K562 (cell line): ENCODE data around the gene TIMM17B. TPM values are rescaled to one million over a fixed set of nuclear protein-coding genes. Genes with fewer than 3 reads are reported as not detected.

Experiments
- ADNP ChIP-seq: fragments of 200-800 bp; sonication (Bioruptor generic); IDR thresholded peaks from 2 replicates; pipeline ENCODE4 v1.6.1; 2016; ENCODE audit warnings: missing genetic modification characterization, missing compliant biosample characterization
- CC2D1A ChIP-seq: fragments of 450-650 bp; IDR thresholded peaks from 2 replicates; pipeline ENCODE4 v1.6.1; 2017; ENCODE audit warnings: mild to moderate bottlenecking
- DNMT1 ChIP-seq: fragments of 450-650 bp; IDR thresholded peaks from 2 replicates; pipeline ENCODE4 v1.6.1; 2016; ENCODE audit warnings: antibody characterized with exemption, mild to moderate bottlenecking
- KLF13 ChIP-seq: fragments of 450-650 bp; IDR thresholded peaks from 2 replicates; pipeline ENCODE4 v1.6.1; 2016; ENCODE audit warnings: missing genetic modification characterization, low read depth, mild to moderate bottlenecking, missing compliant biosample characterization, moderate library complexity, borderline replicate concordance
- KLF16 ChIP-seq: IDR thresholded peaks from 2 replicates; pipeline ENCODE4 v1.6.1; 2016; ENCODE audit warnings: antibody characterized with exemption
- MAFG ChIP-seq: fragments of 450-650 bp; conservative IDR thresholded peaks from 2 replicates; pipeline ENCODE4 v1.6.1; 2016; ENCODE audit warnings: missing genetic modification characterization, missing compliant biosample characterization
- MAFK ChIP-seq: IDR thresholded peaks from 2 replicates; pipeline ENCODE4 v1.6.1; 2011; ENCODE audit warnings: low read length, improper control_type of control experiment
- NCOR1 ChIP-seq: fragments of 450-650 bp; IDR thresholded peaks from 2 replicates; pipeline ENCODE4 v1.6.1; 2016; ENCODE audit warnings: mild to moderate bottlenecking, moderate library complexity
- NR1H2 ChIP-seq: sonication (generic); formaldehyde crosslinking; IDR thresholded peaks from 2 replicates; pipeline ENCODE4 v1.4.0; 2020; ENCODE audit warnings: mild to moderate bottlenecking, missing genetic modification reagents
- PRMT5 ChIP-seq: sonication (generic); formaldehyde crosslinking; IDR thresholded peaks from 2 replicates; pipeline ENCODE4 v1.5.0; 2020; ENCODE audit warnings: missing genetic modification reagents
- PURB ChIP-seq: sonication (generic); formaldehyde crosslinking; IDR thresholded peaks from 2 replicates; pipeline ENCODE4 v1.9.0; 2021; ENCODE audit warnings: low read depth, mild to moderate bottlenecking, missing genetic modification reagents
- RBBP5 ChIP-seq: fragments of 200-600 bp; sonication (generic); IDR thresholded peaks from 2 replicates; pipeline ENCODE4 v1.6.1; 2012; ENCODE audit warnings: borderline replicate concordance, mild to moderate bottlenecking, low read length, control low read depth, inconsistent platforms; ENCODE audit not compliant: insufficient read depth, poor library complexity, severe bottlenecking
- RBM14 ChIP-seq: fragments of 200-400 bp; formaldehyde crosslinking; IDR thresholded peaks from 2 replicates; pipeline ENCODE4 v1.6.1; 2018; ENCODE audit warnings: low read depth, mild to moderate bottlenecking, low read length, moderate library complexity, borderline replicate concordance; ENCODE audit not compliant: insufficient read depth
- RFX1 ChIP-seq: fragments of 450-650 bp; IDR thresholded peaks from 2 replicates; pipeline ENCODE4 v1.6.1; 2016; ENCODE audit warnings: mild to moderate bottlenecking, moderate library complexity
- SMAD1 ChIP-seq: fragments of 150-350 bp; IDR thresholded peaks from 2 replicates; pipeline ENCODE4 v1.6.1; 2014; ENCODE audit warnings: low read length, low read depth; ENCODE audit not compliant: partially characterized antibody
- SMARCC2 ChIP-seq: fragments of 450-650 bp; IDR thresholded peaks from 2 replicates; pipeline ENCODE4 v1.6.1; 2017; ENCODE audit warnings: antibody characterized with exemption, moderate library complexity, mild to moderate bottlenecking, low read depth
- SOX6 ChIP-seq: fragments of 450-650 bp; IDR thresholded peaks from 2 replicates; pipeline ENCODE4 v1.6.1; 2014; ENCODE audit warnings: mild to moderate bottlenecking
- U2AF2 ChIP-seq: fragments of 200-400 bp; formaldehyde crosslinking; optimal IDR thresholded peaks from 2 replicates; pipeline ENCODE3; 2017; ENCODE audit warnings: low read depth, mild to moderate bottlenecking, low read length
- XRCC5 ChIP-seq: fragments of 200-400 bp; formaldehyde crosslinking; IDR thresholded peaks from 2 replicates; pipeline ENCODE4 v1.6.1; 2017; ENCODE audit warnings: low read depth, mild to moderate bottlenecking, low read length
- ZNF253 ChIP-seq: fragments of 250-450 bp; sonication (Bioruptor Pico); conservative IDR thresholded peaks from 2 replicates; pipeline ENCODE4 v1.6.1; 2021; ENCODE audit warnings: mild to moderate bottlenecking
- ZNF41 ChIP-seq: fragments of 250-450 bp; sonication (Bioruptor Pico); conservative IDR thresholded peaks from 2 replicates; pipeline ENCODE4 v1.4.0; 2020; ENCODE audit warnings: mild to moderate bottlenecking
- ZNF431 ChIP-seq: sonication (generic); formaldehyde crosslinking; IDR thresholded peaks from 2 replicates; pipeline ENCODE4 v1.8.0; 2022; ENCODE audit warnings: mild to moderate bottlenecking, missing genetic modification reagents
- ZNF444 ChIP-seq: fragments of 250-450 bp; sonication (Bioruptor Pico); IDR thresholded peaks from 2 replicates; pipeline ENCODE4 v1.4.0; 2020; ENCODE audit warnings: mild to moderate bottlenecking, moderate library complexity
- ZNF57 ChIP-seq: fragments of 450-650 bp; formaldehyde crosslinking; IDR thresholded peaks from 2 replicates; pipeline ENCODE4 v1.4.0; 2020; ENCODE audit warnings: mild to moderate bottlenecking, moderate library complexity
- ZNF717 ChIP-seq: fragments of 250-450 bp; sonication (Bioruptor Pico); IDR thresholded peaks from 2 replicates; pipeline ENCODE4 v1.5.0; 2021
- ZZZ3 ChIP-seq: fragments of 450-650 bp; IDR thresholded peaks from 2 replicates; pipeline ENCODE4 v1.6.1; 2016; ENCODE audit warnings: antibody characterized with exemption, mild to moderate bottlenecking, moderate library complexity
- polyA plus RNA-seq, 8 experiments: library from polyadenylated mRNA; depleted of rRNA in 4 of 8; stranded (reverse) in 5 of 8; unstranded in 3 of 8; fragments of >200 nt; fragmentation: Nextera tagmentation in 2 of 8; fragmentation: Illumina TruSeq in 1 of 8; extraction: Ambion mirVana in 2 of 8; extraction: Trizol in 1 of 8; gene quantifications; 2 replicates each; pipeline versions ENCODE4 v1.2.1 to v1.2.3, GENCODE V29; 2011 to 2014; ENCODE audit warnings: inconsistent platforms in 1 of 8, missing spikeins in 1 of 8
- total RNA-seq, 7 experiments: library from RNA; depleted of rRNA in 6 of 7; stranded (reverse); fragments of >200 nt in 6 of 7; fragmentation: Illumina TruSeq in 2 of 7; extraction: Trizol in 2 of 7; gene quantifications; 2 replicates each; pipeline versions ENCODE4 v1.2.1 to v1.2.3, GENCODE V29; 2011 to 2021; ENCODE audit warnings: low replicate concordance in 1 of 7
- TF ChIP-seq, protein P1 (sequence below): fragments of 250-450 bp; sonication (Bioruptor Pico); IDR thresholded peaks from 2 replicates; pipeline ENCODE4 v1.5.0; 2021
- TF ChIP-seq, protein P2 (sequence below): fragments of 450-650 bp; formaldehyde crosslinking; IDR thresholded peaks from 2 replicates; pipeline ENCODE4 v1.4.0; 2022; ENCODE audit warnings: mild to moderate bottlenecking, moderate library complexity

The TIMM17B gene
- total and polyA plus RNA-seq, 9 of the 15 experiments (the other 6 are each of a cell fraction or from before 2014, with no cell fraction given) = 9.9 to 184 (median 115) TPM

DNA sequence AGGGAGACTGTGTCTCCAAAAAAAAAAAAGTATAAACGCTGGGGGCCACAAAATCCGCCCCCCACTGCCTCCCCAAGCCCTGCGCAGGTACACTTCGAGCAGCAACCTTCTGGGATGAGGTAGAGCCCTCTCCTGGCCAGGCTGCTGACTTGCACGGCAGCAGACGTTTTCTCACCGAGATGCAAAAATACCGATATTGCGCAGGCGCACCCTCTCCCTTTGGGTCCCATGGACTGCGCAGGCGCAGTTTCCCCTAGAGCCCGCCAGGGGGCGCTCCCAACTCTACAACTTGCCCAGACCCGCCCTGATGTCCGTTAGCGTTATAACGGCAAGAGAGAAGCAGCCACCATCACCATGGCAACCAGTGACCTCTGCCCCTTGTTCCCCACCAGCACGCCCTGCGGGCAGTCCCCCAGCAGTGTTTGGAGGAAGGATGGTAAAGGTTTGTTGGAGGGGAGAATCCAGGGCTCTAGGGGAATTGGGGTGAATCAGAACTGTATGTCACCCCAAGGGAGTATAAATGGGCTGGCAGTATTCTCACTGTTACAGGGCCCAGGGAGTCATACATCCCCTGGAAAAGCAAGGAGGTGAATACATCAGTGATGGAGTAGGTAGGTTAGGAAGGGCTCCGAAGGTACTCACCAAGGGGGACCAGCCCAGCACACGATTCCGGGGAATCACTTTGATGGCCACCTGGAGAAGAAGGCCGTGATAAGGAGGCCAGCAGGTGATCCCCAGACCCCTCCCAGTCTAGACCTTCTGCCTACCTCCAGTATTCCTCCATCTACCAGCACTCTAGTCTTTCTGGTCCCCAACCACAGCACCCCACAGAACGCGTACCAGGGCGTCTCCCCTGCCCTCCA lies 19.8 kb upstream of the TIMM17B start (continued):
- no peak for TF ChIP-seq PURB (CRISPR knock-in tag)
- no peak for TF ChIP-seq RBBP5
- TF ChIP-seq ZNF253 (CRISPR knock-in tag) = no peak
- TF ChIP-seq ZNF431 (CRISPR knock-in tag) = no peak
- no peak for TF ChIP-seq ZNF717 (CRISPR knock-in tag)
- no peak for TF ChIP-seq RFX1
- no peak for TF ChIP-seq MAFG (tag)
- no peak for TF ChIP-seq ADNP (tag)
- TF ChIP-seq SOX6 = no peak
- no peak for TF ChIP-seq SMAD1
- peak; percentile 92; the same call in 1 of the 2 replicates for TF ChIP-seq XRCC5
- TF ChIP-seq PRMT5 = no peak
- no peak for TF ChIP-seq SMARCC2
- no peak for TF ChIP-seq MAFK
- TF ChIP-seq KLF16 = peak; percentile 42; the same call in 1 of the 2 replicates
- TF ChIP-seq, protein P1, sequence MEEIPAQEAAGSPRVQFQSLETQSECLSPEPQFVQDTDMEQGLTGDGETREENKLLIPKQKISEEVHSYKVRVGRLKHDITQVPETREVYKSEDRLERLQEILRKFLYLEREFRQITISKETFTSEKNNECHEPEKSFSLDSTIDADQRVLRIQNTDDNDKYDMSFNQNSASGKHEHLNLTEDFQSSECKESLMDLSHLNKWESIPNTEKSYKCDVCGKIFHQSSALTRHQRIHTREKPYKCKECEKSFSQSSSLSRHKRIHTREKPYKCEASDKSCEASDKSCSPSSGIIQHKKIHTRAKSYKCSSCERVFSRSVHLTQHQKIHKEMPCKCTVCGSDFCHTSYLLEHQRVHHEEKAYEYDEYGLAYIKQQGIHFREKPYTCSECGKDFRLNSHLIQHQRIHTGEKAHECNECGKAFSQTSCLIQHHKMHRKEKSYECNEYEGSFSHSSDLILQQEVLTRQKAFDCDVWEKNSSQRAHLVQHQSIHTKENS (CRISPR knock-in tag) = no peak
- peak; percentile 68; the same call in 1 of the 2 replicates for TF ChIP-seq CC2D1A
- TF ChIP-seq ZZZ3 = no peak
- TF ChIP-seq, protein P2, sequence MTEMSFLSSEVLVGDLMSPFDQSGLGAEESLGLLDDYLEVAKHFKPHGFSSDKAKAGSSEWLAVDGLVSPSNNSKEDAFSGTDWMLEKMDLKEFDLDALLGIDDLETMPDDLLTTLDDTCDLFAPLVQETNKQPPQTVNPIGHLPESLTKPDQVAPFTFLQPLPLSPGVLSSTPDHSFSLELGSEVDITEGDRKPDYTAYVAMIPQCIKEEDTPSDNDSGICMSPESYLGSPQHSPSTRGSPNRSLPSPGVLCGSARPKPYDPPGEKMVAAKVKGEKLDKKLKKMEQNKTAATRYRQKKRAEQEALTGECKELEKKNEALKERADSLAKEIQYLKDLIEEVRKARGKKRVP = no peak
- no peak for TF ChIP-seq KLF13 (tag)
- TF ChIP-seq NCOR1 = no peak
- no peak for TF ChIP-seq RBM14
- TF ChIP-seq DNMT1 = no peak
- no peak for TF ChIP-seq ZNF444
- TF ChIP-seq NR1H2 (CRISPR knock-in tag) = no peak
- no peak for TF ChIP-seq ZNF57 (CRISPR knock-in tag)
- no peak for TF ChIP-seq ZNF41 (CRISPR knock-in tag)
- TF ChIP-seq U2AF2 = no peak
